Measurements from ENCODE around the gene RBM4. TPM values are rescaled to one million over a fixed set of nuclear protein-coding genes. Genes with fewer than 3 reads are reported as not detected.
A peak's percentile ranks its signal among the peaks of the same experiment; 100 is the strongest.

Gene RBM4
- polyA plus RNA-seq, 3 donors: 112 to 153 (median 153) TPM

GRCh38 chr11:66663741-66664296, 25.3 kb downstream of the RBM4 start:
- peak overlapping the region in 1 of 7 donors; percentile 21 for H3K27ac Mint-ChIP-seq
- intact Hi-C loops (cut with micrococcal nuclease): no loop called here
- no peaks in the 10 kb centered on the region for H3K9me3 ChIP-seq (replicated peaks in 1 of 2; ENCODE audit: control insufficient read depth in 1 of 2, insufficient read depth in 1 of 2, low read length in 2 of 2)
- H3K27me3 ChIP-seq (ENCODE audit: control insufficient read depth in 2 of 2, insufficient read depth in 2 of 2, low read length in 2 of 2): no peaks in the 10 kb centered on the region
- H3K36me3 ChIP-seq (replicated peaks in 1 of 2; ENCODE audit: control insufficient read depth in 1 of 2, insufficient read depth in 2 of 2, low read length in 2 of 2): peaks cover 45 to 73% of the 10 kb centered on the region in 2 donors
- no peak overlapping the region for H2AFZ ChIP-seq (ENCODE audit: insufficient read depth, low read depth, low read length, poor library complexity, severe bottlenecking)
- peaks cover 12 to 13% of the 10 kb centered on the region in 2 donors for H3K4me1 ChIP-seq (ENCODE audit: control insufficient read depth in 1 of 2, insufficient read depth in 2 of 2, low read length in 2 of 2)
- no peaks in the 10 kb centered on the region for H3K27me3 Mint-ChIP-seq (ENCODE audit: low read depth in 3 of 3)
- peaks cover 50 to 81% of the 10 kb centered on the region in 2 donors for H3K36me3 Mint-ChIP-seq
- H3K4me1 Mint-ChIP-seq: peaks cover 10% of the 10 kb centered on the region
- no peaks in the 10 kb centered on the region for H3K9me3 Mint-ChIP-seq
- no peak overlapping the region for H3K27ac ChIP-seq (ENCODE audit: low read depth in 1 of 2, low read length in 2 of 2)
- H3K4me3 Mint-ChIP-seq: no peak overlapping the region
- TF ChIP-seq, protein P1, sequence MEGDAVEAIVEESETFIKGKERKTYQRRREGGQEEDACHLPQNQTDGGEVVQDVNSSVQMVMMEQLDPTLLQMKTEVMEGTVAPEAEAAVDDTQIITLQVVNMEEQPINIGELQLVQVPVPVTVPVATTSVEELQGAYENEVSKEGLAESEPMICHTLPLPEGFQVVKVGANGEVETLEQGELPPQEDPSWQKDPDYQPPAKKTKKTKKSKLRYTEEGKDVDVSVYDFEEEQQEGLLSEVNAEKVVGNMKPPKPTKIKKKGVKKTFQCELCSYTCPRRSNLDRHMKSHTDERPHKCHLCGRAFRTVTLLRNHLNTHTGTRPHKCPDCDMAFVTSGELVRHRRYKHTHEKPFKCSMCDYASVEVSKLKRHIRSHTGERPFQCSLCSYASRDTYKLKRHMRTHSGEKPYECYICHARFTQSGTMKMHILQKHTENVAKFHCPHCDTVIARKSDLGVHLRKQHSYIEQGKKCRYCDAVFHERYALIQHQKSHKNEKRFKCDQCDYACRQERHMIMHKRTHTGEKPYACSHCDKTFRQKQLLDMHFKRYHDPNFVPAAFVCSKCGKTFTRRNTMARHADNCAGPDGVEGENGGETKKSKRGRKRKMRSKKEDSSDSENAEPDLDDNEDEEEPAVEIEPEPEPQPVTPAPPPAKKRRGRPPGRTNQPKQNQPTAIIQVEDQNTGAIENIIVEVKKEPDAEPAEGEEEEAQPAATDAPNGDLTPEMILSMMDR (IDR thresholded peaks at IDR 0.05): no peak
- peaks cover 41% of the 10 kb centered on the region for H4K20me1 ChIP-seq (ENCODE audit: insufficient read depth, low read length)
- no peak for DNase-seq
- no peak overlapping the region for H3K9ac ChIP-seq (ENCODE audit: insufficient read depth, low read length, poor library complexity, severe bottlenecking)
- no CpG with 5 or more reads among the region's 1 CpG for WGBS (ENCODE audit: insufficient coverage)
- H3K4me2 ChIP-seq (replicated peaks; ENCODE audit: extremely low read depth, low read length, poor library complexity, severe bottlenecking): no peak overlapping the region
- H3K79me2 ChIP-seq (ENCODE audit: insufficient read depth, low read length): peaks cover 60% of the 10 kb centered on the region
- no peak overlapping the region for H3K4me3 ChIP-seq (replicated peaks in 1 of 3; ENCODE audit: low read depth in 2 of 3, low read length in 3 of 3)

DNA sequence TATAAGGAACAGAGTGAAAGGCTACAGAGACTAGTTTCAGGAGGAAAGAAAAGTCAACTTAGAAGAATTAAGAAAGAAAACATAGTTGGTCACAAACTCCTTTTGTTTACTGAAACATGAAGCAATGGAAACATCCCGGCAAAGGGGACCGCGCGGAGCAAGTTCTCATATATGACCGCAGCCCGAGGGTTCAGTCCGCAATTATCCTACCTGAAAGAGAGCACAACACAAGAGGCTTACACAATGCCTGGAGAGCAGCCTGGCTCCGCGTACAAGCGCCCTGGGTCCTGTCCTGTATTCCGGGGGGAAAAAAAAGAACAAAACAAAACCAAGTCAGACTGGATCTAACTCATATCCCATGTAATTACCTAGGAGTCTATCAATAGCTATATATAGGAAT, 26.9 kb downstream of the RBM4 start:
- Mint-ChIP-seq H3K27ac (peak overlapping the region in 1 of 7 donors; percentile 44), H3K4me1 (peaks cover under 1% of the 10 kb centered on the region), H3K9me3 (no peaks in the 10 kb centered on the region), H3K4me3 (no peak overlapping the region), H3K36me3 (peaks cover 50 to 83% of the 10 kb centered on the region in 2 donors), H3K27me3 (ENCODE audit: low read depth in 3 of 3) (no peaks in the 10 kb centered on the region)
- Histone ChIP-seq H2AFZ (ENCODE audit: insufficient read depth, low read depth, low read length, poor library complexity, severe bottlenecking) (no peak overlapping the region), H3K4me2 (replicated peaks; ENCODE audit: extremely low read depth, low read length, poor library complexity, severe bottlenecking) (no peak overlapping the region), H3K4me3 (replicated peaks in 1 of 3; ENCODE audit: low read depth in 2 of 3, low read length in 3 of 3) (no peak overlapping the region), H3K79me2 (ENCODE audit: insufficient read depth, low read length) (peaks cover 72% of the 10 kb centered on the region), H3K36me3 (replicated peaks in 1 of 2; ENCODE audit: control insufficient read depth in 1 of 2, insufficient read depth in 2 of 2, low read length in 2 of 2) (peaks cover 49 to 88% of the 10 kb centered on the region in 2 donors), H3K9me3 (replicated peaks in 1 of 2; ENCODE audit: control insufficient read depth in 1 of 2, insufficient read depth in 1 of 2, low read length in 2 of 2) (no peaks in the 10 kb centered on the region), H3K4me1 (ENCODE audit: control insufficient read depth in 1 of 2, insufficient read depth in 2 of 2, low read length in 2 of 2) (peaks cover under 1% of the 10 kb centered on the region in 2 donors), H4K20me1 (ENCODE audit: insufficient read depth, low read length) (peaks cover 33% of the 10 kb centered on the region), H3K27me3 (ENCODE audit: control insufficient read depth in 2 of 2, insufficient read depth in 2 of 2, low read length in 2 of 2) (no peaks in the 10 kb centered on the region), H3K27ac (ENCODE audit: low read depth in 1 of 2, low read length in 2 of 2) (no peak overlapping the region), H3K9ac (ENCODE audit: insufficient read depth, low read length, poor library complexity, severe bottlenecking) (no peak overlapping the region)
- intact Hi-C loops (cut with micrococcal nuclease): no loop called here
- whole genome bisulfite sequencing (ENCODE audit: insufficient coverage): 99% methylated on average over 9 of the region's 11 CpGs
- DNase-seq: no peak
- TF ChIP-seq, protein P1 (IDR thresholded peaks at IDR 0.05): no peak

Measured in CD14-positive monocyte (primary cell).